GM19467 (cell line): ENCODE results near the gene CFAP91.

ENCODE experiments used
- ATAC-seq: cut with Tn5 transposase; IDR thresholded peaks from one replicate; pipeline ENCODE4 v1.9.1; 2021; ENCODE audit warnings: mild to moderate bottlenecking, moderate library complexity; ENCODE audit not compliant: unreplicated experiment

The CFAP91 gene

DNA sequence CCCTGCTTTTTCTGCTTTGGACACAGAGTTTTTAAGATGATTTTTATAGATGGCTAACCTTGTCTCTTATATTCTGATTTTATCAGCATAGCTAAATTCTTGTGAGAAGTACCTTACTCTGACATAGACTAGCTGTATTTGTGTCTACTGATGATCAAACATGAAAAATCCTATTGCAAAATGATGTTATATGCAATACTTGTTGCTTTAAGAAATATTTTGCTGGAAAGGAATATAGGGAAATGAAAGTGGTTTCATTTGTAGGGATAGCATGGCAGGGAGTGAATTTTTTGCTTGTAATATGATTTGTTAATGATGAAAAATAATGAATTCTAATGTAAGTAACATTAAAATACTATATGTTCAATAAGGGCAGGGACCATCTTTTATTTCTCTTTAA, 35.9 kb downstream of the CFAP91 start:
- no peak for ATAC-seq

DNA sequence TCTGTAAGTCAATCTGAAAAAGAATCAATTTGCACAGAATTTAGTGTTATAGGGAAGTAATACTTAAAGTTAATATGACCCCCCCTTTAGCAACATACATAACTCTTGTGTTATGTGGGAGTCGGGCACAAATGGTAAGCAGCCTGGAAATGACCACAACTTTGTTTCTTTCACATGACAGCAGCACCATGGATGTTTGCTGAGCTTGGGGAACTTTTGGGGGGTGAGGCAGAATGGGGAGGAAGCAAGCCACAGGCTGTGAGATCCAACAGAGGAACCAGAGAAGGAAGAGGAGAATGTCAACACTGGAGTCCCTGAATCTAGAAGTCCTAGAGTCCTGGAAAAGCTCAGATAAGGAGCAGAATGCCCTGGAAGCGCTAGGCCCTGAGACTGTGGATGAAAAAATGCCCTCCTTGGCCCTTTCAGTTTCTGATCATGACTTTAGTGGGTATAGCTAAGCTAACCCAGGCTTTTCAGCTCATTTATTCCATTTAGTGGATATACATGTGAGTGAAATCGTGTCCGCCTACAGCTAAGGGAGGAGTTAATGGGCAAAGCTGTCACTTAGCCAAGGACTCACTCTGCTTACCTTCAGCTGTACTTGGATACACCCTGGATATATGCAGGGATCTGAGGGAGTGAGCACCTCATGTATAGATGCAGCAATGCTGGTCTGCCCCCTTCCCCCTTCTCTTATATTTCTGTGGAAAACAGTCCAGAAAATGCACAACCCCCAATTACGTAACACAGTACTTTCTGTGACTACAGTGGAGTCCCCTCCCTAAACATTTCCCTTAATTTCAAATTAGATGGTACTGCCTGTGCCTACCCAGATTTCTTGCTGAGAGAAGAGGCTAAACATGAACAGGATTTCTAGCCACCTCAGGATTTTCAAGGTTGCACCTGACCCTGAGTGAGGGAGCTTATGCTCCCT, 39.1 kb downstream of the CFAP91 start:
- no peak for ATAC-seq

DNA sequence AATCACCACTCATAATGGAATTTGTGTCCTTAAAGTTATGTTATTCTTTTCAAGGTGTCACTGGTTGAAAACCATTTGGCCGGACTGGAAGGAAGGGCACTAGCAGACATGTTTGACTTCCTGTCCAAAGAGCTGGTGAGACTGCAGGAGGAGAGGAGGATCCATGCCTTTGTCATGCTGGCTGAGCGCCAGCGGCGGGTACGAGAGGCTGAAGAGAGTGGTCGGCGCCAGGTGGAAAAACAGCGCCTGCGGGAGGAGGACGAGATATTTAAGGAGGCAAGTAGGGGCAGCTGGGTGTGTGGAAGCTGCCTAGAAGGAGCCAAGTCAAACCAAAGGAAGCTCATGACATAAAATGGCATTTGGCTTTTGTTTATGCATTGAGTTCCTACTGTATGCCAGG, 41.1 kb downstream of the CFAP91 start:
- ATAC-seq = no peak

DNA sequence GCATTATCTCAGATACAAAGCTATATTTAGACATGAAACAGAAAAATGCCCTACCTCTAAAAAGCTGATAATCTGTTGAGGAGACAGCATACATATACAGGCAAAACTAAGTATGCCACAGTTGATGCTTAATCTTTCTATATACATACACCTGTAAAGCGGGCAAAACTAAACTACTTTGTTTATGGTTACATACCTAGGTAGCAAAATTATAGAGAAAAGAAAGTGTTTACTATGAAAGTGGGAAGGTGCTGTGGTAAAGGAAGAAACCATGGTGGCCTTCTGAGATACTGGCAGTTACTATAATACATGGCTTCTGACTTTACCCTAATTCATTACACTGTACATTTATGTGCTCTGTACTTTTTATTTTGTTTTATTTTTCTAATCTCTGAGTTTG, 43.1 kb downstream of the CFAP91 start:
- no peak for ATAC-seq

DNA sequence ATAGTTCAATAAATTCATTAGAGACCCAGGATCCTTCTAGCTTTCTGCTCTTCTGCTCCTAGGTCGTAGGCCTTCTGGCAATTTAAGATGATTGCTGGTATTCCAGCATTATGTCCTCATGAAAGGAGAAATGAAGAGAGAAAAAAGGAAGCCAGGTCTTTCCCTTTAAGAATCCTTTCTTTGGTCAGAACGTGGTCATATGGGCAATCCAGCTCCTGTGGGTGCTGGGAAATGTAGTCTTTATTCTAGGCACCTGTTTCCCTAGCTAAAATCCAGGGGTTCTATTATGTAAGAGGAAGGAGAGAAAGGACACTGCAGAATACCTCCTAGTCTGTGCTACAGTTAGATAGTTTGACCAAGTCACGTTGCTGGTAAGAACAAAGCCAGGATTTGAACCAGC, 43.6 kb downstream of the CFAP91 start:
- no peak for ATAC-seq

DNA sequence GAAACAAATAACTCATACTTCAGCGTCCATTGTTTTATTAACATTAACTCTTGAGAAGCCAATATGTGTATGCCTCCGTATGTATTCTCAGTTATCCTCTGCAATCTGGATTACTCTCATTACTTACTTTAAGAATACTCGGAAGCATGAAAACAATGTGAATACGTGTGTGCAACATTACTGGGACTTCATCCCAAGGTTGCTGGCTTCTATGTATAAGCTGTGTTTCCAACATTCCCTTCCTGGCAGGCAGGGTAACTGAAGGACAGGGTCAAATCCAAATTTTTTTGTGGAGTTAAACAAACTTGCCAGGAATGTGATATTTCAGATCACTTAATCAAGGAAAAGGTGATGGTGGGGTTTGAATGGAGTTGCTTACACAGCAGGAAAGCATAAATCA, 44.5 kb downstream of the CFAP91 start:
- ATAC-seq = no peak

DNA sequence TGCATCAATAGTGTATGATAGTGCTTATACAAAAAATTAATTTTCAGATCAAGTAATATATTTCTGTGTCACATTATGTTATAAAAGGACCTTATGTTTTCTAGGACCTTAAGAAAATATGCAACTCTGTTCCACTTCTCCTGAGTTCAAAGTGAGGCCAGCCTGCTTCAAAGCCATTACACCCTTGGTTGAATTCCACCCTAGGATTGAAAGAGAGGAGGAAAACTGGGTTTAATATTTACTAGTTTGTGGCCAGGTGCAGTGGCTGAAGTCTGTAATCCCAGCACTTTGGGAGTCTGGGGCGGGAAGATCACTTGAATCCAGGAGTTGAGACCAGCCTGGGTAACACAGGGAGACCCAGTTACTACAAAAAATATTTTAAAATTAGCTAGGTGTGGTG, 46.2 kb downstream of the CFAP91 start:
- ATAC-seq = no peak

DNA sequence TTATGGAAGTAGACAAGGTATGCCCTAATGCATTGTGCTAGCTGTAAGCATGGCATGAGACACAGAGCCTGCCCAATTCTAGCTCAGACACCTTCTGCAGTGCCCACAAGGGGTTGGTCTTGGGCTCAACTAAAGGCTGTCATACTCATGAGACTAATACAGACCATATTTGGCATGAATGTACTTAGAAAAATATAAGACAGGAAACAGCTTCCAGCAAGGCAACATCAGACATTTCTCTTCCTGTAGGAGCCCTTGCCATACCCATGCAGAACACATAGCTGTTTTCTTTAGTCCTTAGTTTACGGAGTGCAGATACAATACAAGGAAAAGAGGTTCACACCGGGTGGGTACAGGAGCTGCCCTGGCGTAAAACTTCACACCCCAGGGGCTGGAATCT, 48.6 kb downstream of the CFAP91 start:
- no peak for ATAC-seq
